Osteoblast (primary cell): ENCODE measurements around the gene DUSP15. TPM values are rescaled to one million over a fixed set of nuclear protein-coding genes. Genes with fewer than 3 reads are reported as not detected.

Source experiments
- DNase-seq: peaks from one replicate; pipeline ENCODE4 v3.0.0; 2011; ENCODE audit warnings: low spot score, mixed read lengths; ENCODE audit not compliant: insufficient read length; ENCODE audit errors: missing footprints
- H2AFZ ChIP-seq: 2 replicates; pipeline ENCODE4 v1.6.0; 2011; ENCODE audit warnings: mild to moderate bottlenecking, low read length
- H3K27ac ChIP-seq: 2 replicates; pipeline ENCODE4 v1.5.1; 2011; ENCODE audit warnings: mild to moderate bottlenecking, low read depth, low read length, moderate library complexity
- H3K27me3 ChIP-seq: 2 replicates; pipeline ENCODE4 v1.6.0; 2012; ENCODE audit warnings: mild to moderate bottlenecking, control low read depth, inconsistent platforms, low read length, moderate library complexity; ENCODE audit not compliant: insufficient read depth
- H3K36me3 ChIP-seq: 2 replicates; pipeline ENCODE4 v1.5.1; 2011; ENCODE audit warnings: mild to moderate bottlenecking, low read length, control low read depth, moderate library complexity; ENCODE audit not compliant: insufficient read depth
- H3K4me1 ChIP-seq: 2 replicates; pipeline ENCODE4 v1.5.1; 2011; ENCODE audit warnings: mild to moderate bottlenecking, low read length, control low read depth, moderate library complexity; ENCODE audit not compliant: insufficient read depth
- H3K4me2 ChIP-seq: 2 replicates; pipeline ENCODE4 v1.6.0; 2011; ENCODE audit warnings: mild to moderate bottlenecking, low read length; ENCODE audit not compliant: insufficient read depth
- H3K4me3 ChIP-seq: fragments of 200-600 bp; sonication (generic); 3 replicates; pipeline ENCODE4 v1.5.1; 2012; ENCODE audit warnings: mild to moderate bottlenecking, low read length, inconsistent platforms; ENCODE audit not compliant: insufficient read depth
- H3K79me2 ChIP-seq: 2 replicates; pipeline ENCODE4 v1.6.0; 2012; ENCODE audit warnings: mild to moderate bottlenecking, low read length, control low read depth, inconsistent platforms; ENCODE audit not compliant: insufficient read depth
- H3K9me3 ChIP-seq: 2 replicates; pipeline ENCODE4 v1.5.1; 2011; ENCODE audit warnings: low read depth, low read length, control low read depth
- H4K20me1 ChIP-seq: 2 replicates; pipeline ENCODE4 v1.6.0; 2012; ENCODE audit warnings: mild to moderate bottlenecking, low read length, control low read depth; ENCODE audit not compliant: insufficient read depth
- CTCF ChIP-seq: IDR thresholded peaks from 2 replicates; pipeline ENCODE4 v1.5.1; 2011; ENCODE audit warnings: mild to moderate bottlenecking, low read depth, low read length, moderate library complexity; ENCODE audit errors: extremely low read depth
- total RNA-seq: library from RNA; depleted of rRNA; stranded (reverse); fragments of >200 nt; gene quantifications from 2 replicates; pipeline ENCODE4 v1.2.3, GENCODE V29; 2012

Gene DUSP15
- total RNA-seq, 1 donor: 1.4 TPM

GRCh38 chr20:31839782-31840487, 30.4 kb downstream of the DUSP15 start:
- H3K4me3 ChIP-seq: no peak overlapping the region

GRCh38 chr20:31838646-31839292, 31.6 kb downstream of the DUSP15 start:
- H3K79me2 ChIP-seq: no peaks in the 10 kb centered on the region
- no peaks in the 10 kb centered on the region for H3K36me3 ChIP-seq
- no peaks in the 10 kb centered on the region for H3K9me3 ChIP-seq
- H3K27ac ChIP-seq: no peak overlapping the region
- no peak overlapping the region for H3K4me3 ChIP-seq
- no peak for DNase-seq
- no peak overlapping the region for H3K4me2 ChIP-seq
- H3K27me3 ChIP-seq: peaks cover 3% of the 10 kb centered on the region
- H4K20me1 ChIP-seq: peaks cover 20% of the 10 kb centered on the region
- H2AFZ ChIP-seq: no peak overlapping the region
- peaks cover 71% of the 10 kb centered on the region for H3K4me1 ChIP-seq
- TF ChIP-seq CTCF: no peak

More at GRCh38 chr20:31839782-31840487, 30.4 kb downstream of the DUSP15 start:
- DNase-seq: no peak
- H3K79me2 ChIP-seq: no peaks in the 10 kb centered on the region
- no peak for TF ChIP-seq CTCF
- no peak overlapping the region for H3K4me2 ChIP-seq
- peaks cover 17% of the 10 kb centered on the region for H4K20me1 ChIP-seq
- H2AFZ ChIP-seq: no peak overlapping the region
- peaks cover 75% of the 10 kb centered on the region for H3K4me1 ChIP-seq
- H3K27me3 ChIP-seq: no peaks in the 10 kb centered on the region
- no peaks in the 10 kb centered on the region for H3K9me3 ChIP-seq
- no peaks in the 10 kb centered on the region for H3K36me3 ChIP-seq
- H3K27ac ChIP-seq: no peak overlapping the region

- Histone ChIP-seq H3K4me2 (peak overlapping the region; percentile 28), H3K79me2 (no peaks in the 10 kb centered on the region), H3K9me3 (no peaks in the 10 kb centered on the region), H4K20me1 (peaks cover 20% of the 10 kb centered on the region), H3K36me3 (no peaks in the 10 kb centered on the region), H3K27ac (no peak overlapping the region), H3K27me3 (peaks cover 3% of the 10 kb centered on the region), H2AFZ (no peak overlapping the region), H3K4me3 (no peak overlapping the region), H3K4me1 (peaks cover 63% of the 10 kb centered on the region)
- TF ChIP-seq CTCF: no peak
- peak; percentile 91 for DNase-seq
Measured at GRCh38 chr20:31837896-31838397, 32.4 kb downstream of the DUSP15 start.
